Middle frontal gyrus (tissue), 1 donor: ENCODE results near the gene ITPR2.

Source experiments
- DNase-seq: peaks from one replicate; pipeline ENCODE4 v3.0.0-alpha.2; 2015; ENCODE audit warnings: low spot score; ENCODE audit errors: extremely low spot score

Gene ITPR2

DNA sequence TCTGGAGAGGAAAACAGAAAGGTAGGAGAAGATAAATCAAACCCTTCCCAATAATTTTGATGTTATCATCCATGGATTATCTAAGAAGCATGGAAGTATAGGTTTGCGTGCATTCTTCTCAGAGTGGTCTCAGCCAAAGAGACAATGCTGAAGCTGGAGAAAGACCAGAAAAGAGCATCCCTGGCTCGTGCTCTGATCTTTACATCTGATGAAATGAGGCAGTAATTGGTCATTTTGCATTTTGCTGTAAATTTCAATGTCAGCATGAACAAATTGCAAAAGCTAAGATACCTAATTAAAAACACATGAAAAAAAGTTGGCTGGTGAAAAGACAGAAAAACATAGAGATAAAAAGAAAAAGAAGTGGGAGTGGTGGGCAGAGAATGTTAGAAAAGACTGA is 252.4 kb downstream of the ITPR2 start:
- no peak for DNase-seq

DNA sequence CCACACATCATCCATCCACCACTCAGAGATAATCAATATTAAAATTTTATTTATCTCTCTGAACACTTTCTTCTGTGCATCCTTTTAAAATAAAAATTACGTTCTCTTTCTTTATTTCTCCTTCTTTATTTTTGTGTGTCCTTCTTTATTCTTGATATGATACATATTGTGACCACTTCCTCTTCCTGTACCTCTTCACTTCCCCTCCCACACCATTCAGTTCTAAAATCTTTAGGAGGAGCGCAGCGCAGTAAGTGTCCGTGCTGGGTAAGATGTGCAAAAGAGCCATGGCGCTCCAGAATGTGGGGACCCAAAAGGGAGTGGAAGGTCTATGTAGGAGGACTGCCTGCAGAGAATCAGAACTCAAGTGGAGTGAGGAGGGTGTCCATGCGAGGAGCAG is 256.7 kb downstream of the ITPR2 start:
- no peak for DNase-seq

DNA sequence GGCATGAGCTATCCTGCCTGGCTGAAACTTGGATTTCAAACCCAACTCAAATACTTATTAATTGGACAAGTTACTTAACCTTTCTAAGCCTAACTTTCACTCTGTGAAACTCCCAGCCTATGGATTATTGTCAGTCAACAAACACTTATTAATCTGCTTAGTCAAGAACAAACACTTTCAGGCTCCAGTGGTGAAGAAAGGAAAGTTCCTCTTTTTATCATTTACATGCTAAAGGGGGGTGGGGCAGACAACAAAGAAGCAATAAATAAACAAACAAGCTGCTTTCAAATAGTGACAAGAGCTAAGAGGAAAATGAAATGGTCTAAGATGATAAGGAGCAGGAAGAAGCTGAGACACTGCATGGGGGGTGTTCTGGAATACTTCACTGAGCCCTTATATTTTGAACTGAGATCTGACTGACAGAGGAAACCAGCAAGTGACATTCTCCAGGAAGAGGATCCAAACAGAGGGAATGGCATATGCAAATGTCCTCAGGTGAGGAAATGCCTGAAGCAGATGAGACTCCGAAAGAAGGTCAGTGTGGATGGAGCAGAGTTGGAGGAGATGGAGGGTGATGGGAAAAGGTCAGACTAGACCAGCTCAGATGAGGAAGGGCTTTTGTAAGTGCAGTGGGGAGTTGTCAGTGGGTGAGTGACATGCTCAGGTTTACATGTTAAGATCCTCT is 259.6 kb downstream of the ITPR2 start:
- no peak for DNase-seq

DNA sequence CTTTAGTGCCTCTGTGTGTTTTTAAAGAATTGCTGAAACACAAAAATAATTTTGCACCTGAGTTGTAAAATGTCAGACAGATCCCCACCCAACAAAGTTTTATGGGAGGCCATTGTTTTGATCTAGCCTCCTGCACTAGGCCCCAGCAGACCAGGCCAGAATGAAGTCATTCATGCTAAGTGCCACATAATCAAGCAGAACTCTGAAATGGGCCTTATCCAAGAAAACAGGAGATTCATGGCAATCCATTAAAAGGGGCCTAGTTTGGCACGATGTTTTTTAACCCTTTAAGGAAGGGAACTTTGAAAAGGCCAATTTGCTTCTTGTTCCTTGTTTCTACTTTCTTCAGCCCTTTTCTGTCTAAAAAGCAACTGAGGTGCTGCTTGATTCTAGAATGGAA is 260.9 kb downstream of the ITPR2 start:
- no peak for DNase-seq

DNA sequence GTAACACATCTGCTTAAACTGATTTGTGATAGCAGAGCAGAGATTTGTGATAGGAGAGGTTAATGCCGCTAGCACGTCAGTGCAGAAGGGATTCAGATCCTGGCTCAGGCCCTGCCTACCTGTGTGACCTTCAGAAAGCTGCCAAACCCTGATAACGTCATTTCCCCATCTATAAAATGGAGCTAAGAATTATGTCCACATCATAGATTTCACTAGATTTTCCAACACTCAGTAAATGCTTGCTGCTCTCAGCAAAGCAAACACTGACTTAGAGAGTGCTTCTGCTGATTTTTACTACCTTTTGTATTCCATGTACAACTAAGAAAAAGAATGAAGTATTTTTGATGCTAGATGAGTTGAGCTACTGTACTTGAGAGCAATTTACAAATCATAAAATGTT is 261.4 kb downstream of the ITPR2 start:
- DNase-seq = no peak

DNA sequence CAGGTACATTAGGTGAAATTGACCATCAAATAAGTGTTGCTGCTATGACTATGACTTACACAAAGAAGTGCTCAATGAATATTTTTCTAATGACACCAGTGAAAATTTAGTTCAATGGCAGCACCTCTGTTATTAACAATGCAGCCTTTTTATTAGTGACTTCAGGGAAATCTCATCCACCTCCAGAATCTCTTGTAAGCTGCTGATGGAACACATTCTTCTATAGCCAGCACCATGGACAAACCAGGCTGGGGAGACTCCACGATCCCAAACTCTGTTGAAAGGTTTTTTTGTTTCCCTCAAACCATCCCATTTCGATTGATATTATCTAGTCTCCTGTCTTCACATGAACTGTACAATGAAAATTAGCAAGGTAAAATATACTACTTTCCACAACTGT is 265.9 kb downstream of the ITPR2 start:
- no peak for DNase-seq

DNA sequence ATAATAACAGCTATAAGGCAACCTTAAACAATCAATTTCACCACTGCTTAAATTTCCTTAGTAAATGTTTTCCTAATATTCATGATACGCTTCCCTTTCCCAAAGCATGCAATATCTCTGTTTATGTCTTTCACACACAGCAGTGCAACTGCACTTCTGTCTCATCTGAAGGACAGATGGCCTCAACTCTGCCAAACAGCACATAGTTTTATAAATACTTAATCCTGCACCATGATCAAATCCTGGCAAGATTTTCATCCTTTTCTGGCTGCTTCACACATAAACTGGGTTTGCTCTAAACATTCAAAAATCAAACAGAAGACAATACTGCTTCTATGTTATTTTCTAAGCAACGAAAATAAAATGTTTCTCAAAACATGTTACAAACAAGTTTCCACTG is 266.3 kb downstream of the ITPR2 start:
- no peak for DNase-seq

DNA sequence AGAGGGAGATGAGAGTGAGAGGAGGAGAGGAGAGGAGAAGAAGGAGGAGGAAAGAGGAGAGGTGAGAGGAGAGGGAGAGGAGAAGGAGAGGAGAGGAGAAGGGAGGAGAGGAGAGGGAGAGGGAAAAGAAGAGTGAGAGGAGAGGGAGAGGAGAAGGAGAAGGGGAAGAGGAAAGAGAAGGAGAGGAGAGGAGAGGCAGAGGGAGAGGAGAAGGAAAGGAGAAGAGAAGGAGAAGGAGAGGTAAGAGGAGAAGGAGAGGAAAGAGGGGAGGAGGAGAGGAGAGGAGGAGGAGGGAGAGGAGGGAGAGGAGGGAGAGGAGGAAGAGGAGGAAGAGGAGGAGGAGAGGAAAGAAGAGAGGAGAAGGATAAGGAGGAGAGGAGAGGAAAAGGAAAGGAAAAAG is 266.8 kb downstream of the ITPR2 start:
- DNase-seq = no peak

DNA sequence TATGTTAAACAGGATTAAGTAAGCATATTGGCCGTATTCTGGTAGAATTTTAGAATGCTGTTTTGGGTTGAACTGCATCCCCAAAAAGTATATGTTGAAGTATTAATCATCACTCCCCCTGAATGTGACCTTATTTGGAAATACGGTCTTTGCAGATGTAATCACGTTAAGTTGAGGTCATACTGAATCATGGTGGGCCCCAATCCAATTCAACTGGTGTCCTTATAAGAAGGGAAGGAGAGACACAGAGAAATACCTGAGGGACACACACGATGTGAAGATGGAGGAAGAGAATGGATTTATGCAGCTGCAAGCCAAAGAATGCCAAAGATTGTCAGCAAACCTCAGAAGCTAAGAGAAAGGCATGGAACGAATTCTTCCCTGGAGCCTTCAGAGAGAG is 268.6 kb downstream of the ITPR2 start:
- DNase-seq = no peak

DNA sequence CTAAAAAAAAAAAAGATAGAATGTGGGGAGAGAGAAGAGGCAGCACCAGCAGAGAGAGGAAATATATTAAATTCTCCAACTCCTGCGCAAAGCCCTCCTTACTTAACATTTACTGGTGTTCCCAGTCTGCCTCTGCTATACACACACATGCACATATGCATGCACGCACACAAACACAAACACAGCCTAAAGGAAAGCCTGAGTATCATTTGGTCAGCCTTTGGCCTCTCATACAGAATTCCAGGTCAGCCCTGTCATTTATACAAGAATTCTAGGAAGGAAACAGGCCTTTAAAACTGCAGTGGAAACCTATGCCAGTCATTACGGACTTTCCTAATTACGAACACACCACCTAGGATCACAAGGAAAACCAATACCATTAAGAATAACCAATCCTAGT is 269.4 kb downstream of the ITPR2 start:
- no peak for DNase-seq

DNA sequence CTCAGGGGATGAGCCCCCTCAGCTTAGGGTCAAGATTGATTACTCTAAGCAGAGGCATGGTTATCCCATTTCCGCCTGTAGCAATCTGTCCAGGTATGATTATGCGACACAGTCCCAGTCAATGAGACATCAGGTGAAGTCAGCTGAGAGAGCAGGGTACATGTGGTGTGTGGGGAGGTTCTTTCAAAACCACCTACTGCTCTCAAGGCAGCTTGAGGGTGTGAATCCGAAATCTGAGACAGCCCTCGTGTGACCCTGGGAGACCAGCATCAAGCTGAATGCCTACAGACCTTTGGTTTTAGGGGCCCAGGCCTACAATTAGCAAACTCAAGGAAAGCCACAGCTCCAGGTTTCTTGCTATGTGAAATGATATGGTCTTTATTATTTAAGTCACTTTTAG is 275.7 kb downstream of the ITPR2 start:
- no peak for DNase-seq

DNA sequence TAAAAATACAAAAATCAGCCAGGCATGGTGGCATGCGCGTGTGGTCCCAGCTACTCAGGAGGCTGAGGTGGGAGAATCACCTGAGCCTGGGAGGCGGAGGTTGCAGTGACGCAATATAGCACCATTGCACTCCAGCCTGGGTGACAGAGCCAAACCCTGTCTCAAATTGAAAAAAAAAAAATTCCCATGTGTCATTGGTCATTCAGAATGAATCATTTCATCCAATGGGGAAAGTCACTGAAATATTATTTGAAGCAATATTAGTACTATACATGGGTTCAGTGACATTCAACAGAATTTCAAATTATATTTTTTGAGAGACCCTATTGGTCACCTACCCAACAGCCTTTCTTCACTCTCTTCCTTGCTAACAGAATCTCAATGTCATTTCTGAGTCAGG is 276.1 kb downstream of the ITPR2 start:
- no peak for DNase-seq

DNA sequence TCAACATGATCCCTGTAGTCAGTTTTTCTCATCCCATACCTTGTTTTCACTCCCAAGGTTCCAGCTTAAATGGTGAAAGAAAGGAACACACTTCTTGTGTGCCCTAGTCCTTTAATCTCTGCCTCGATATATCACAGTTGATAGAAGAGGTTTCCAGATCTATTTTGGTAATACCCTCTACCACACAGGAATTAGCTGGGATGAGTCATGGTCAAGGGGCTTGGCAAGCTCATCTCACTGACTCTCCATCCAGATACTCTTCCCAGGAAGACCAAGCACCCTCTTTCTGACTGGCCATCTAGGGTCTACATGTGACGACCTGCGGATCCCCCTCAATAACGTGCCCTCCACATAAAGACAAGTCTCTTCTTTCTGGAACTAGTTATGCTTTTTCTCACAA is 277.9 kb downstream of the ITPR2 start:
- no peak for DNase-seq

DNA sequence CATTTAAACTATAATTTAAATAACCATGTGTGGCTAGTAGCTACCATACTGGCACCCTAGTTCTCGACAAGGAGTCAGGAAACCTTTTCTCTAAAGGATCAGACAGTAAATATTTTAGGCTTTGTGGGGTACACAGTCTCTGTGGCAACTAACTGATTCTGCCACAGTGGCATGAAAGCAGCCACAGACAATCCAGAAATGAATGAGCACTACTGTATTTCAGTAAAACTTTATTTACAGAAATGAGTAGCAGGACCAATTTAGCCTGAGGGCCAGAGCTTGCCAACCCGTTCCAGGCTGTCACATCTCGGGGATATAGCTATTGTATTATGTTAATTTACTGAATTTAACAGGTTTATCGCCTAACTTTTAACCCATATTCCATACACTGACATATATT is 278.7 kb downstream of the ITPR2 start:
- no peak for DNase-seq

DNA sequence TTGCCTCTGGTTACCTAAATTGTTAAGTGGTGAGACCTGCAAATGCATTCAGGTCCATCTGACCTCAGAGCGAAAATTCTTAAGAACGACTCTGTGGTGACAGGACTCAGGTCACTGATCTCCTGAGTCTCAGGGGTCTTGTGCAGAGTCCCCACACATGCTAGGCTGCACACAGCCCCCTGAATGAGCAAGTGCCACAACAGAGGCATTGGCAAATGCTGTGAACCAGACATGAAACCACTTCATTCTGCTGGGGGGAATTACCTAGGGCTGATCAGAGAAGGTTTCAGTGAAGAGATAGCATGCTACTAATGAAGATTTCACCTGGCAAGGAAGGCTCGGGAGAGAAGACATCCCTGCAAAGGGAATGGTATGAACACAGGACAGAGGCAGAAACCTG is 281.6 kb downstream of the ITPR2 start:
- DNase-seq = no peak

DNA sequence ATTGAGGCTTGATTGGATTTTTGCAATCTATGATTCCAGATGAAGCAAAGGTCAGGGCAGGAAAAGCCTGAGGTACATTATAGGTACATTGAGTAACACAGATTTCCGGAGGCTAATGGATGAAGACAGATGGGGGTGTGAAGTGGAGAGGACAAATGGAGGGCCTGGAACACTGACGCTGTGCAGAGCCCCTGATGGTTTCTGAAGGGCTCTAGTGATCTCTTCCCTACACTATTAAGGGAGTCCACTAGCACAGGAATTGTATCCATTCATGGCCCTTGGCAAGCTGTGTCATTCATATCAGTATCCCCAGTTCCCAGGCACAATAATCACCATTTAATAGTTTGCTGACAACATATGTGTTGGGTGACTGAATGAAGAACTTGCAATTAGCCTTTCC is 284.8 kb downstream of the ITPR2 start:
- no peak for DNase-seq

DNA sequence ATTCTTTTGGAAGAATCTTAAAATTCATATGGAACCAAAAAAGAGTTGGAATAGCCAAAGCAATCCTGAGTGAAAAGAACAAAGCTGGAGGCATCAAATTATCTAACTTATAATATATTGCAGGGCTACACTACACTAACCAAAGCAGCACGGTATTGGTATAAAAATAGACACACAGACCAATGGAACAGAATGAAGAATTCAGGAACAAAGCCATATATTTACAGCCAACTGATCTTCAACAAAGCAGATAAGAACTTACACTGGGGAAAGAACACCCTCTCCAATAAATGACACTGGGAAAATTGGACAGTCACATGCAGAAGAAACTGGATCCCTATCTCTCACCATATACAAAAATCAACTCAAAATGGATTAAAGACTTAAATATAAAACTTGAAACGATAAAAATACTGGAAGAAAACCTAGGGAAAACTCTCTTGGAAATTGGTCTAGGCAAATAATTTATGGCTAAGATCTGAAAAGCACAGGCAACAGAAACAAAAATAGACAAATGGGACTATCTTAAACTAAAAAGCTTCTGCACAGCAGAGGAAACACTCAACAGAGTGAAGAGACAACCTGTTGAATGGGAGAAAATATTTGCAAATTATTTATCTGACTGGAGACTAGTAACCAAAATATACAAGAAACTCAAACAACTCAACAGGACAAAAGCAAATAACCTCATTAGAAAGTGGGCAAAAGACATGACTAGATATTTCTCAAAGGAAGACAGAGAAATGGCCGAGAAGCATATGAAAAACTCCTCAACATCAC is 286.3 kb downstream of the ITPR2 start:
- DNase-seq = no peak

DNA sequence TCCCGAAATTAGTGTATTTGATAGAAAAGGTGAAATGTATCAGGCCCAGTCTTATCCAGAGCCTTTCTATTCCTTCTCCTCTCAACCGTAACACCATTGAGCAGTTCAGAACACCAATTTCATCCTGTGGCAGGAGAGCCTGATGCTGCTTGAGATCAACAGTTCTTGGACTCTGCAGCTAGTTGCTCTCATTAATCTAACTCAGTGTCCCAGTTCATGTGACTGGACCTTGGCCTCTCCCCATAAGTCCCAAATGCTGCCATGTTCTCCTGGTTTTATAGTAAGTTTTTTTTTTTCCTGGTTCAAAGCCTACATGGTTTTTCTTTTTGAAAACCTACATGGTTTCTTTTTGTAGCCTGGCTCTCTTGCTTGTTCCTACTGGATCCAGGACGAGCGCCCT is 293.9 kb downstream of the ITPR2 start:
- DNase-seq = no peak

DNA sequence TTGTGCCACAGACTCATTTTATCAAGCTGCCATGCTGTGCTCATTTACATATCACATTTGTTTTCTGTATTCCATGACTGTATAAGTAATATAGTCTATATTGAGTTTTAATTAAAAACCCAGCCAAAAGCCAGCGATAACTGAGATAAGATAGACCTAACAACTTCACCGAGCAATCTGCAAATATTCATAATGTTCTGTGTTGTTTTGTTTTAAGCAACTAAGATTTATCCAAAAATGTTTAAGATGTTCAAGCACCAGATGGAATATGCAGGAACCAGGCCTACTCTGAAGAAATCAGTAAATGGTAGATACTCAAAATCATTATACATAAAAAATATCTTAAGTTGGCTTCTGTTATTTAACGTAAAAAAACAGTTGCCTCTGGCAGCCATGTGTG is 295.3 kb downstream of the ITPR2 start:
- no peak for DNase-seq

DNA sequence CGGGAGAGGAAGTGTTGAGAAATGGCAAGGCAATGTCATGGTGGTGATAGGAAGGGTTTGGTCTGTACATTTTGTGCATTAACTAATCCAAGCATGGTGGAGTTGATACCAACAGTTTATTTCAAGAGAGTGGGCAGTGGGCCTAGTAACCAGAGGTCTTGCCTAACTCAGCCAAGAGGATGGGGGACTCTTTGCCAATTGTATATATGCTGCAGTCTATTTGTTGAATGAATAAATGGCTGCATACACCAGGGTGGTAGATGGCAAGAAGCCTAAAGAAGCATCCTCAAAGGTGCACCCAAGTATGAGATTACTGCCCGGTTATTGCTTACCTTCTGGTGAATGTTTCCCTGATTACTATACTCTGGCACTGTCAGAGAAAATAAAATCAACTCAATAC is 295.9 kb downstream of the ITPR2 start:
- DNase-seq = no peak

DNA sequence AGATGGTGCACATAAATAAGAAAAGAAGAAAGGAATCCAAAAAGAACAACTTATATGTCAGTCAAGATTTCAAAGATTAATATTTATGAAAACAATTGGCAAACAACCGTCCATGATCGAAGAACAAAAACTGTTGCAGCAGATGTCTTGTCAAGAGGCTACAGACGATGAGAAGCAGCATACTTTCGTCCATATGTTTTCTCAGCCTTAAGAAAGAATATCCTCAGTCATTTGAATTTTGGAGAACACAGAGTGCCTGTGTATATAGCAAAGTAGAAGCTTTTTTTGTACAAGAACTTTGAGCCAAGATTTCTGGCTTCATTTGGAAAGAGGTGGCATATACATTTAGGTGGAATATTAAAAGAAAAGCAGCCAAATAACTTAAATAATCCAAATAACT is 297.2 kb downstream of the ITPR2 start:
- DNase-seq = no peak

DNA sequence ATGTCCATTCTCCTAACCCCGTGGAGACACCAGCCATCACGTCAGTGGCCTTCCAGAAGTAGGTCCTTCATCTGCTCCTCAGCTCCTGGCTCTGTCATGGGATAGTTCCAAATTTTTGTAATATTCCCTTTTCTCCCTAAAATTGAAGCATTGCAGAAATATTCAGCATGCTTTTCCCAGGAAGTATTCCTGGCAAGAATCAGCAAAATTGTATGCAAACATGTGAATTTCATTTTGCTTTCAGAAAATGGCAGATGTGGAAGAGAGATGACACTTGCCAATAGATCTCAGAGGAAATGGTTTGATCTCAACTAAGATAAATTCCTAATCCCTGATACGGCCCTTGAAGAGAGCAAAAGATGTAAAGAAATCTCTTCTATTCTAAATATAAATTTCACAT is 298.9 kb downstream of the ITPR2 start:
- no peak for DNase-seq

DNA sequence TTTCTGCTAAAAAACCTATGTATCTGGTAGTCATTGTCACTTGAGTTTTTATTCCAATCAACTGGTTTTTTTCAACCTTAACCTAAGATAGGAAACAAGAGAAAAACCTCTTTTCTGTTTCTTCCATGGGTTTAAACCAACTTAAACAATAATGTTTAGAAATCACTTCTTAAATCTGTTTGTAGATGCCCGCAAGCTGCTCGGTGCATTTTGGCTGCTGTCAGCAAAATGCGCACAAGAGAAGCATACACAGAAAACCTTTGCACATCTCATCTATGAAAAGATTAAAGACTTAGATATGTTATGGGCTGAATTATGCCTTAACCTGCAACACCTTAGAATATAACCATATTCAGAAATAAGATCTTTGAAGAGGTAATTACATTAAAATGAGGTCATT is 299.8 kb downstream of the ITPR2 start:
- DNase-seq = no peak
